Endothelial cell of umbilical vein (primary cell): ENCODE data around the gene KAZN. TPM values are rescaled to one million over a fixed set of nuclear protein-coding genes. Genes with fewer than 3 reads are reported as not detected.

ENCODE experiments used
- BruUV-seq: library from RNA; stranded (reverse); fragments of 400-500 nt; replicated peaks from 2 replicates; lab custom pipeline; 2021; lab: Mats Ljungman, UMichigan
- CTCF ChIA-PET: fragments of 300-600, 350-600 bp; sonication (Branson Sonifier 250); formaldehyde crosslinking; loops from one replicate; lab custom pipeline; 2021; ENCODE audit warnings: antibody characterized with exemption, inconsistent platforms; lab: Charles Lee
- POLR2A ChIA-PET: fragments of 300-600, 350-600 bp; sonication (Branson Sonifier 250); formaldehyde crosslinking; loops from one replicate; lab custom pipeline; 2021; ENCODE audit warnings: antibody characterized with exemption, inconsistent platforms; lab: Charles Lee
- DNase-seq: peaks from one replicate; pipeline ENCODE4 v3.0.0-alpha.2; 2011; ENCODE audit warnings: low read depth, low spot score
- FAIRE-seq: peaks from 2 replicates; lab custom pipeline; 2011; peaks lifted over from hg19 to GRCh38; lab: Jason Lieb, UNC
- H2AFZ ChIP-seq: 2 replicates; pipeline ENCODE4 v1.6.0; 2012; ENCODE audit warnings: low read depth, low read length, control low read depth, inconsistent platforms
- H3K27ac ChIP-seq: 2 replicates; pipeline ENCODE4 v1.5.1; 2011; ENCODE audit warnings: low read depth, mild to moderate bottlenecking, control low read depth, low read length, moderate library complexity; ENCODE audit not compliant: insufficient read depth
- H3K27me3 ChIP-seq, 2 experiments: 2 replicates each; pipeline versions ENCODE4 v1.6.0 to v1.6.1; 2011; ENCODE audit warnings: low read length in 2 of 2, mixed read lengths in 1 of 2; ENCODE audit not compliant: control insufficient read depth in 2 of 2, insufficient read depth in 2 of 2
- H3K36me3 ChIP-seq, 2 experiments: 2 replicates in 1 of 2; 3 replicates in 1 of 2; pipeline ENCODE4 v1.5.1; 2011; ENCODE audit warnings: low read length in 2 of 2, mild to moderate bottlenecking in 1 of 2, moderate library complexity in 1 of 2; ENCODE audit not compliant: control insufficient read depth in 2 of 2, insufficient read depth in 2 of 2; ENCODE audit errors: extremely low read depth in 1 of 2
- H3K4me1 ChIP-seq: 3 replicates; pipeline ENCODE4 v1.5.1; 2011; ENCODE audit warnings: mild to moderate bottlenecking, low read length; ENCODE audit not compliant: control insufficient read depth, insufficient read depth; ENCODE audit errors: extremely low read depth
- H3K4me2 ChIP-seq: 2 replicates; pipeline ENCODE4 v1.6.1; 2011; ENCODE audit warnings: low read length, control low read depth, mixed read lengths; ENCODE audit not compliant: insufficient read depth
- H3K4me3 ChIP-seq, 3 experiments: fragments of 200-600 bp in 1 of 3; sonication (generic), shearing (Covaris generic) in 1 of 3; replicated peaks in 1 of 3; 2 replicates each; pipeline ENCODE4 v1.5.1; 2011 to 2016; ENCODE audit warnings: control low read depth in 3 of 3, low read length in 3 of 3, mild to moderate bottlenecking in 2 of 3, inconsistent platforms in 1 of 3, low read depth in 1 of 3, moderate library complexity in 1 of 3; ENCODE audit not compliant: insufficient read depth in 1 of 3
- H3K79me2 ChIP-seq: 2 replicates; pipeline ENCODE4 v1.6.0; 2012; ENCODE audit warnings: low read length, inconsistent platforms; ENCODE audit not compliant: control insufficient read depth, insufficient read depth
- H3K9ac ChIP-seq: replicated peaks from 2 replicates; pipeline ENCODE3; 2011; ENCODE audit warnings: low read length, control low read depth; ENCODE audit not compliant: insufficient read depth; ENCODE audit errors: extremely low read depth
- H3K9me1 ChIP-seq: replicated peaks from 3 replicates; pipeline ENCODE4 v1.6.0; 2011; ENCODE audit warnings: mild to moderate bottlenecking, low read length; ENCODE audit not compliant: control insufficient read depth, insufficient read depth; ENCODE audit errors: extremely low read depth
- H3K9me3 ChIP-seq: replicated peaks from 2 replicates; pipeline ENCODE4 v1.5.1; 2012; ENCODE audit warnings: low read length, inconsistent platforms; ENCODE audit not compliant: control insufficient read depth, insufficient read depth
- H4K20me1 ChIP-seq: replicated peaks from 2 replicates; pipeline ENCODE3; 2011; ENCODE audit warnings: mild to moderate bottlenecking, low read length; ENCODE audit not compliant: control insufficient read depth, insufficient read depth; ENCODE audit errors: extremely low read depth
- CTCF ChIP-seq, 2 donors: IDR thresholded peaks; 1 replicate in 1 of 2; 2 replicates in 1 of 2; pipeline ENCODE4 v1.5.1; 2011; ENCODE audit warnings: low read length in 2 of 2, mild to moderate bottlenecking in 2 of 2, moderate library complexity in 2 of 2, control low read depth in 1 of 2, inconsistent platforms in 1 of 2, low read depth in 1 of 2; ENCODE audit not compliant: insufficient read depth in 1 of 2; ENCODE audit errors: extremely low read depth in 1 of 2
- GATA2 ChIP-seq: IDR thresholded peaks from 2 replicates; pipeline ENCODE4 v1.7.0; 2011; ENCODE audit warnings: low read depth, mild to moderate bottlenecking, moderate library complexity, mixed read lengths, low read length; ENCODE audit not compliant: insufficient read length, insufficient read depth
- dilution Hi-C: fragments of 300-500 bp; cut with MboI; formaldehyde crosslinking; loops from one replicate; pipeline ENCODE4 v1.15.0; 2019; ENCODE audit warnings: low sequenced_read_pairs; ENCODE audit not compliant: extremely low pct_ligation_motif_present
- intact Hi-C: fragments of 100-400 bp; cut with micrococcal nuclease; formaldehyde crosslinking; loops from one replicate; pipeline ENCODE4 v1.10.0; 2022
- polyA plus RNA-seq, 4 experiments: library from polyadenylated mRNA; depleted of rRNA in 3 of 4; stranded (reverse) in 3 of 4; unstranded in 1 of 4; fragments of >200 nt; gene quantifications; 2 replicates each; pipeline versions ENCODE4 v1.2.1 to v1.2.3, GENCODE V29; 2011 to 2012; ENCODE audit warnings: missing spikeins in 1 of 4
- total RNA-seq: library from RNA; stranded (reverse); gene quantifications from 2 replicates; pipeline ENCODE4 v1.2.3, GENCODE V29; 2021

The KAZN gene
- total and polyA plus RNA-seq, 2 donors (not counting 3 experiments of a cell fraction or from before 2014, with no cell fraction given) = 1.6 to 5.8 TPM

DNA sequence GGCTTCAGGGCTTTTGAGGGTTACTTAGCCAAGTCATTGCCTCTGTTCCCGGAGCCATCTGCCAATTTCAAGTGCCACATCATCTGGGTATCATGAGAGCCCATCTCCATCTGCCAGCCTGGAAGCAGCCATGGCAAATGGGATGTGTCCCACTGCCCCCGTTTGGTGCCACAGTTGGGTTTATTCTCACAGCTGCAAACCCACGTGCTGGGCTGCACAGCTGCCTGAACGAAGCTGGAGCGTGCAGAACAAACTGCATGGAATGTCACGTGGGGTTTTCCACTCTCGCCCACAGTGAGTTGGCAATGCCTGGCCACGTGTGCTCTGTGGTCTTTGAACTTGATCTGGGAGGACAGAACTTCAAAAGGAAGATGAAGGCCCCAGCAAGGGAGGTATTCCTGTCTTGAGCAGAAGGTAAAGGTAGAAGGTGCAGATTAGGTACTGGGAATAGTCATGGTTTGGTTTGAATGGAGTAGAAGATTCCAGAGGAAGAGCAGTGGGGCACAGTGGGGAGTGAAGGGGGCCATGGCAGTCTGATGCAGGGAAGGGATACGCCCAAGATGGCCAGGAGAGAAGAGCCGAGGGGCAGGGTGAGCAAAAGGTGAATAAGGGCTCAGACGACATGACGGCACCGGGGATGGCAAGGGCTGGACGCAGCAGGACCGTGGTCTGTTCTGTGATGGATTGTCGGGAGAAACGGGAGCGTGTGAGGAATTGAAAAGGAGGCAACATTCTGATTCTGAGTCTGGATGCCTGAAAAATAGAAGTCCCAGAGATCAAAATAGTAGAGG, 222.0 kb downstream of the KAZN start:
- dilution Hi-C loops = no loop called here
- POLR2A ChIA-PET = no interaction called here

More for the DNA sequence above, 222.0 kb downstream of the KAZN start:
- H3K4me2 ChIP-seq = no peak overlapping the region
- H4K20me1 ChIP-seq = no peaks in the 10 kb centered on the region
- H3K79me2 ChIP-seq = no peaks in the 10 kb centered on the region
- H3K9ac ChIP-seq = no peak overlapping the region
- no peaks in the 10 kb centered on the region for H3K9me3 ChIP-seq
- no TSS peak for BruUV-seq
- no peaks in the 10 kb centered on the region for H3K36me3 ChIP-seq
- H2AFZ ChIP-seq = no peak overlapping the region
- H3K9me1 ChIP-seq = no peaks in the 10 kb centered on the region
- no peak overlapping the region for H3K27ac ChIP-seq
- CTCF ChIA-PET = no interaction called here
- no peak for FAIRE-seq
- TF ChIP-seq GATA2 (no peak), CTCF (IDR thresholded peaks at IDR 0.05; ENCODE audit: extremely low read depth in 1 of 2, insufficient read depth in 1 of 2, low read depth in 1 of 2, low read length in 2 of 2) (no peak)
- H3K4me1 ChIP-seq = no peaks in the 10 kb centered on the region
- intact Hi-C loops = no loop called here
- no peak overlapping the region for H3K4me3 ChIP-seq
- no peaks in the 10 kb centered on the region for H3K27me3 ChIP-seq
- no peak for DNase-seq
